ENCODE measurements around the gene DNAJC28. TPM values are rescaled to one million over a fixed set of nuclear protein-coding genes. Genes with fewer than 3 reads are reported as not detected.
A peak's percentile ranks its signal among the peaks of the same experiment; 100 is the strongest.

The DNAJC28 gene
- 1 to 10 TPM; 1.2 to 2.8 TPM for total RNA-seq

- no peaks in the 10 kb centered on the region for H3K4me1 ChIP-seq
- TF ChIP-seq, protein P1, sequence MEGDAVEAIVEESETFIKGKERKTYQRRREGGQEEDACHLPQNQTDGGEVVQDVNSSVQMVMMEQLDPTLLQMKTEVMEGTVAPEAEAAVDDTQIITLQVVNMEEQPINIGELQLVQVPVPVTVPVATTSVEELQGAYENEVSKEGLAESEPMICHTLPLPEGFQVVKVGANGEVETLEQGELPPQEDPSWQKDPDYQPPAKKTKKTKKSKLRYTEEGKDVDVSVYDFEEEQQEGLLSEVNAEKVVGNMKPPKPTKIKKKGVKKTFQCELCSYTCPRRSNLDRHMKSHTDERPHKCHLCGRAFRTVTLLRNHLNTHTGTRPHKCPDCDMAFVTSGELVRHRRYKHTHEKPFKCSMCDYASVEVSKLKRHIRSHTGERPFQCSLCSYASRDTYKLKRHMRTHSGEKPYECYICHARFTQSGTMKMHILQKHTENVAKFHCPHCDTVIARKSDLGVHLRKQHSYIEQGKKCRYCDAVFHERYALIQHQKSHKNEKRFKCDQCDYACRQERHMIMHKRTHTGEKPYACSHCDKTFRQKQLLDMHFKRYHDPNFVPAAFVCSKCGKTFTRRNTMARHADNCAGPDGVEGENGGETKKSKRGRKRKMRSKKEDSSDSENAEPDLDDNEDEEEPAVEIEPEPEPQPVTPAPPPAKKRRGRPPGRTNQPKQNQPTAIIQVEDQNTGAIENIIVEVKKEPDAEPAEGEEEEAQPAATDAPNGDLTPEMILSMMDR (IDR thresholded peaks at IDR 0.05) = no peak
- peak within 1 kb of the TSS; percentile 32 for H3K27ac ChIP-seq
- peak within 1 kb of the TSS; percentile 54 for H3K4me3 ChIP-seq
- H3K27me3 ChIP-seq = no peaks in the 10 kb centered on the region
- peak within 1 kb of the TSS; percentile 6 to 91 for H3K9ac ChIP-seq (ENCODE audit: low read depth in 2 of 2, low read length in 2 of 2)
- H3K36me3 ChIP-seq = no peaks in the 10 kb centered on the region
- H3K9me3 ChIP-seq = no peaks in the 10 kb centered on the region
- DNase-seq = peak; percentile 95
- intact Hi-C loops (cut with DNase I) = no loop called here
Measured at GRCh38 chr21:33491373-33492102, at the start of gene DNAJC28. Gene DNAJC28 (minus strand): TSS chr21:33491716. CDS start chr21:33489393, 2,323 bp downstream.

DNA sequence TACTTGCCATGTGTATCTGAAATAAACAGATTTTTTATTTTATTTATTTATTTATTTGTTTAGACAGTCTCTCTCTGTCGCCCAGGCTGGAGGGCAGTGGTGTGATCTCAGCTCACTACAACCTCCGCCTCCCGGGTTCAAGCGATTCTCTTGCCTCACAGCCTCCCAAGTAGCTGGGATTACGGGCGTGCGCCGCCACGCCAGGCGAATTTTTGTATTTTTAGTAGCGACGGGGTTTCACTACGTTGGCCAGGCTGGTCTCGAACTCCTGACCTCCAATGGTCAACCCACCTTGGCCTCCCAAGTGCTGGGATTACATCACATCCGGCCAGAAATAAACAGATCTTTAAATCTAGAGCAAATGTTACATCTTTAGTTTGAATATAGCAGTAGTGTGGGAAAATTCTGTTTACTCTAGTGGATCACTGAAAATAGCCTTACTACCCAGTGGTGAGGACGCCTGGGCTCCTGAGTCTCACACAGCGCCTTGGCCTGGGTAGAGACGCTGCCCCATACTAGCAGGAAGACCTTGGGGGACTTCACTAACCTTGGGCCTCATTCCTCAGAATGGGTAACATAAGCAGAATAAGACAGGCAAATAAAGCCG is 49.7 kb upstream of the DNAJC28 start:
- Histone ChIP-seq H3K9ac (ENCODE audit: low read depth in 2 of 2, low read length in 2 of 2) (peak overlapping the region; percentile 93 to 99), H3K36me3 (no peaks in the 10 kb centered on the region), H3K27me3 (no peaks in the 10 kb centered on the region), H3K4me3 (peak overlapping the region; percentile 59), H3K9me3 (no peaks in the 10 kb centered on the region), H3K27ac (peak overlapping the region; percentile 99), H3K4me1 (peaks cover 10% of the 10 kb centered on the region)
- TF ChIP-seq, protein P1 (IDR thresholded peaks at IDR 0.05) = no peak
- intact Hi-C loops (cut with DNase I) = loop anchor here (5.0 kb wide), 2 partner anchors 46 to 59 kb away; partner anchors contain the start of gene DONSON
- peak; percentile 31 for DNase-seq

DNA sequence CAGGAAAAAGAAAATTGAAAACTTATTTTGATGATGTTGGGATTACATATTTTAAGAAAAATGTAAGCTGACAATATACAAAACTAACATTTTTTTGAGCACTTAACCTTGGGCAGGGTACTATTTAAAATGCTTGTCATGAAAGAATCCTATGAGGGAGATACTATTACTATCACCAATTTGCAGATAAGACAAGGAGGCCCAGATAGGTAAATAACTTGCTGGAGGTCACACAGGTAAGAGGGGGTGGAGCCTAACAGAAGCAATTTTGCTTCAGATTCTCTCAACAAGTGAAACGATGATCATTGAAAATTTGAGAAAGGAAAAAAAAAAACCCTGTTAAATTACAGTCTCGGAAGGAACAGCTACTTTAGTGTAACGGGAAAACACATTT is 49.2 kb upstream of the DNAJC28 start:
- intact Hi-C loops (cut with DNase I) = loop anchor here (5.0 kb wide), 2 partner anchors 47 to 58 kb away; partner anchors contain the start of gene DONSON
- Histone ChIP-seq H3K9me3 (no peaks in the 10 kb centered on the region), H3K4me3 (peak overlapping the region; percentile 59), H3K27ac (peak overlapping the region; percentile 99), H3K36me3 (no peaks in the 10 kb centered on the region), H3K27me3 (no peaks in the 10 kb centered on the region), H3K9ac (ENCODE audit: low read depth in 2 of 2, low read length in 2 of 2) (no peak overlapping the region), H3K4me1 (peaks cover 10% of the 10 kb centered on the region)
- DNase-seq = no peak
- TF ChIP-seq, protein P1 (IDR thresholded peaks at IDR 0.05) = no peak

GRCh38 chr21:33539616-33540015 is 48.1 kb upstream of the DNAJC28 start:
- no peak overlapping the region for H3K4me3 ChIP-seq
- no peaks in the 10 kb centered on the region for H3K27me3 ChIP-seq
- H3K4me1 ChIP-seq = peaks cover 3% of the 10 kb centered on the region
- DNase-seq = no peak
- H3K27ac ChIP-seq = no peak overlapping the region
- intact Hi-C loops (cut with DNase I) = loop anchor here (5.0 kb wide), 2 partner anchors 48 to 57 kb away; partner anchors contain the start of gene DONSON
- TF ChIP-seq, protein P1 (IDR thresholded peaks at IDR 0.05) = no peak
- H3K36me3 ChIP-seq = no peaks in the 10 kb centered on the region
- H3K9me3 ChIP-seq = no peaks in the 10 kb centered on the region
- no peak overlapping the region for H3K9ac ChIP-seq (ENCODE audit: low read depth in 2 of 2, low read length in 2 of 2)

DNA sequence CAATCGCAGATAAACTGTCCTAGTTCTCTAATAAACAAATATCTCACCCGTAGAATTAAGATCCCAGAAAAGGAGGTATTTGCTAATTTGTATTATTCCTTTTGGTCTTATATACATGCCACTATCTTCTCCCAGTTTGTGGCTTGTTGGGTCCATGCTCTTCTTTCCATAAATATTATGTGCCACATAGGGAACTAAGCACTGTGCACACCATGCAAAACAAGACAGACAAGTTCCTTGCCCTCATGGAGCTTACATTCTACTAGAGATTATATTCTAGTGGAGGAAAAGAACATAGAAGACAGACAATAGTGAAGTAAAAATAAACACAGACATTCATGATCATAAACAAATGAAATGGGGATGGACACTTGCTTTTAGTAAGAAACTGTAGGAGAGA is 45.7 kb upstream of the DNAJC28 start:
- no peak overlapping the region for H3K4me3 ChIP-seq
- no peak overlapping the region for H3K9ac ChIP-seq (ENCODE audit: low read depth in 2 of 2, low read length in 2 of 2)
- peaks cover 3% of the 10 kb centered on the region for H3K4me1 ChIP-seq
- intact Hi-C loops (cut with DNase I) = no loop called here
- no peak overlapping the region for H3K27ac ChIP-seq
- TF ChIP-seq, protein P1 (IDR thresholded peaks at IDR 0.05) = no peak
- DNase-seq = no peak
- H3K27me3 ChIP-seq = no peaks in the 10 kb centered on the region
- no peaks in the 10 kb centered on the region for H3K9me3 ChIP-seq
- no peaks in the 10 kb centered on the region for H3K36me3 ChIP-seq

All from colonic mucosa (tissue), 4 donors.